ENCODE results near the gene C11orf97. TPM values are rescaled to one million over a fixed set of nuclear protein-coding genes. Genes with fewer than 3 reads are reported as not detected.

The C11orf97 gene
- total and polyA plus RNA-seq, 2 of the 13 experiments (the other 11 are each of a cell fraction or from before 2014, with no cell fraction given): 0.35 TPM; not detected in 1

- TF ChIP-seq ZNF367 (CRISPR knock-in tag; IDR thresholded peaks at IDR 0.05; ENCODE audit: borderline replicate concordance) (no peak), ZNF441 (CRISPR knock-in tag; IDR thresholded peaks at IDR 0.05; ENCODE audit: borderline replicate concordance) (peak; percentile 70; the same call in 1 of the 2 replicates), MLLT10 (CRISPR knock-in tag; IDR thresholded peaks at IDR 0.05) (no peak), ZNF510 (CRISPR knock-in tag; IDR thresholded peaks at IDR 0.05; ENCODE audit: low read depth) (no peak), JUND (CRISPR knock-in tag; IDR thresholded peaks at IDR 0.05) (no peak), ZSCAN20 (CRISPR knock-in tag; IDR thresholded peaks at IDR 0.05; ENCODE audit: borderline replicate concordance) (0 out of 2 replicates have a peak, but pooled peaks have one; percentile 13), HINFP (CRISPR knock-in tag; IDR thresholded peaks at IDR 0.05; ENCODE audit: low read depth) (no peak), HOXA7 (CRISPR knock-in tag; IDR thresholded peaks at IDR 0.05) (no peak), PCBP1 (IDR thresholded peaks at IDR 0.05; ENCODE audit: borderline replicate concordance, low read depth, low read length) (no peak), PHF20 (CRISPR knock-in tag; IDR thresholded peaks at IDR 0.05) (peak; percentile 87), DMAP1 (CRISPR knock-in tag; IDR thresholded peaks at IDR 0.05) (peak; percentile 72), ZNF720 (CRISPR knock-in tag; IDR thresholded peaks at IDR 0.05) (no peak), ZNF33B (CRISPR knock-in tag; IDR thresholded peaks at IDR 0.05) (no peak), ZNF468 (CRISPR knock-in tag; IDR thresholded peaks at IDR 0.05) (no peak), ZNF3 (CRISPR knock-in tag; IDR thresholded peaks at IDR 0.05) (0 out of 2 replicates have a peak, but pooled peaks have one; percentile 12), RCOR2 (CRISPR knock-in tag; IDR thresholded peaks at IDR 0.05) (no peak), MTF2 (CRISPR knock-in tag; IDR thresholded peaks at IDR 0.05; ENCODE audit: borderline replicate concordance) (no peak), MAFG (CRISPR knock-in tag; IDR thresholded peaks at IDR 0.05) (no peak), ZNF10 (CRISPR knock-in tag; IDR thresholded peaks at IDR 0.05; ENCODE audit: borderline replicate concordance, low read depth) (no peak), ZNF775 (CRISPR knock-in tag; IDR thresholded peaks at IDR 0.05; ENCODE audit: borderline replicate concordance) (no peak), IRF9 (CRISPR knock-in tag; IDR thresholded peaks at IDR 0.05; ENCODE audit: borderline replicate concordance) (no peak), NKX3-1 (CRISPR knock-in tag; IDR thresholded peaks at IDR 0.05) (0 out of 2 replicates have a peak, but pooled peaks have one; percentile 42)
- TF ChIP-seq, protein P1, sequence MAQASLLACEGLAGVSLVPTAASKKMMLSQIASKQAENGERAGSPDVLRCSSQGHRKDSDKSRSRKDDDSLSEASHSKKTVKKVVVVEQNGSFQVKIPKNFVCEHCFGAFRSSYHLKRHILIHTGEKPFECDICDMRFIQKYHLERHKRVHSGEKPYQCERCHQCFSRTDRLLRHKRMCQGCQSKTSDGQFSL (CRISPR knock-in tag; IDR thresholded peaks at IDR 0.05): no peak
- TF ChIP-seq, protein P2, sequence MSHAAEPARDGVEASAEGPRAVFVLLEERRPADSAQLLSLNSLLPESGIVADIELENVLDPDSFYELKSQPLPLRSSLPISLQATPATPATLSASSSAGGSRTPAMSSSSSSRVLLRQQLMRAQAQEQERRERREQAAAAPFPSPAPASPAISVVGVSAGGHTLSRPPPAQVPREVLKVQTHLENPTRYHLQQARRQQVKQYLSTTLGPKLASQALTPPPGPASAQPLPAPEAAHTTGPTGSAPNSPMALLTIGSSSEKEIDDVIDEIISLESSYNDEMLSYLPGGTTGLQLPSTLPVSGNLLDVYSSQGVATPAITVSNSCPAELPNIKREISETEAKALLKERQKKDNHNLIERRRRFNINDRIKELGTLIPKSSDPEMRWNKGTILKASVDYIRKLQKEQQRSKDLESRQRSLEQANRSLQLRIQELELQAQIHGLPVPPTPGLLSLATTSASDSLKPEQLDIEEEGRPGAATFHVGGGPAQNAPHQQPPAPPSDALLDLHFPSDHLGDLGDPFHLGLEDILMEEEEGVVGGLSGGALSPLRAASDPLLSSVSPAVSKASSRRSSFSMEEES (CRISPR knock-in tag; IDR thresholded peaks at IDR 0.05): 0 out of 2 replicates have a peak, but pooled peaks have one; percentile 8
- TF ChIP-seq, protein P3, sequence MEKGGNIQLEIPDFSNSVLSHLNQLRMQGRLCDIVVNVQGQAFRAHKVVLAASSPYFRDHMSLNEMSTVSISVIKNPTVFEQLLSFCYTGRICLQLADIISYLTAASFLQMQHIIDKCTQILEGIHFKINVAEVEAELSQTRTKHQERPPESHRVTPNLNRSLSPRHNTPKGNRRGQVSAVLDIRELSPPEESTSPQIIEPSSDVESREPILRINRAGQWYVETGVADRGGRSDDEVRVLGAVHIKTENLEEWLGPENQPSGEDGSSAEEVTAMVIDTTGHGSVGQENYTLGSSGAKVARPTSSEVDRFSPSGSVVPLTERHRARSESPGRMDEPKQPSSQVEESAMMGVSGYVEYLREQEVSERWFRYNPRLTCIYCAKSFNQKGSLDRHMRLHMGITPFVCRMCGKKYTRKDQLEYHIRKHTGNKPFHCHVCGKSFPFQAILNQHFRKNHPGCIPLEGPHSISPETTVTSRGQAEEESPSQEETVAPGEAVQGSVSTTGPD (CRISPR knock-in tag; IDR thresholded peaks at IDR 0.05): no peak
These were observed 18.8 kb upstream of the C11orf97 start, which contains the start of the genes ANKRD49 and MRE11 (continued) for GRCh38 chr11:94493281-94494125.

Data from HepG2 (cell line).